ENCODE measurements around the gene FAM200C. TPM values are rescaled to one million over a fixed set of nuclear protein-coding genes. Genes with fewer than 3 reads are reported as not detected.
A peak's percentile ranks its signal among the peaks of the same experiment; 100 is the strongest.

Gene FAM200C
- total and polyA plus RNA-seq, 9 donors: 9.0 to 14.5 (median 9.8) TPM

DNA sequence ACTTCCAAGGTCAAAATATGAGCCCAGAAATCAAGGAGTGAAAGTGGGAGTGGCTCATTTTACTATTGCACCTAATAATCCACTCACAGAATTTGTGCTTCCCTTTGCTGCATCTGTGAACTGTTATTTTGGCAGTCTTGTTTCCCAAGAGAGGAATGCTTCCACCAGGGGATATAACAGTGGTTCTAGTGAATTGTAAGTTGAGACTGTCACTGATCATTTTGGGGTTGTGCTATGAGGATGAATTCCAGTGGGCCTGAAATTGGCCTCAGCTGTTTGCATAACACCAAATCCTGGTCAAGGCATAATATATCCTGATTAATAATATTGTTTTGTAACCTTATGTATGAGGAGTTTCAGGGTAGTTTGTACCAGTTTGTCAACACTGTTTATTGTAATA is 14.4 kb downstream of the FAM200C start:
- peaks cover 2% of the 10 kb centered on the region for H3K36me3 ChIP-seq (ENCODE audit: control insufficient read depth, insufficient read depth, low read length)
- no peak overlapping the region for H3K27ac ChIP-seq (ENCODE audit: low read length)
- no peak for DNase-seq
- H3K4me1 ChIP-seq (ENCODE audit: control insufficient read depth, insufficient read depth, low read length): peaks cover 16% of the 10 kb centered on the region
- H3K27me3 ChIP-seq (ENCODE audit: control insufficient read depth, insufficient read depth, low read length): no peaks in the 10 kb centered on the region
- H3K4me3 ChIP-seq (ENCODE audit: low read length): no peak overlapping the region
- peaks cover 10% of the 10 kb centered on the region for H3K9me3 ChIP-seq (replicated peaks; ENCODE audit: control insufficient read depth, low read depth, low read length)

DNA sequence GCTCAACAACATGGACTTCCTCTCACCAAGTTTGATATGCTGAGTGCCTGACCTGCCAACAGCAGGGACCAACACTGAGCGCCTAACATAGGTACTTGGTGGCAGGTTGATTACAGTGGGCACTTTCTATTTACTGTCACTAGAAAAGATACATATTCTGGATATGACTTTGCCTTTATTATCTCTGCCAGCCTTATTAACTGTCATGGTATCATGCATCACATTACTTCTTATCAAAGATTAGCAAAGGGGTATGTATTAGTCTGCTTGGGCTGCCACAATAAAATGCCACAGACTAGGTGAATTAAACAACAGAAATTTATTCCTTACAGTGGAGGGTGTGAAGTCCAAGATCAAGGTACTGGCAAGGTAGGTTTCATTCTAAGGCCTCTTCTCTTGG is 15.2 kb downstream of the FAM200C start:
- Histone ChIP-seq H3K27ac (ENCODE audit: low read length) (no peak overlapping the region), H3K4me3 (ENCODE audit: low read length) (no peak overlapping the region), H3K36me3 (ENCODE audit: control insufficient read depth, insufficient read depth, low read length) (peaks cover 2% of the 10 kb centered on the region), H3K27me3 (ENCODE audit: control insufficient read depth, insufficient read depth, low read length) (no peaks in the 10 kb centered on the region), H3K9me3 (replicated peaks; ENCODE audit: control insufficient read depth, low read depth, low read length) (peaks cover 10% of the 10 kb centered on the region), H3K4me1 (ENCODE audit: control insufficient read depth, insufficient read depth, low read length) (peaks cover 22% of the 10 kb centered on the region)
- DNase-seq: no peak
- WGBS (ENCODE audit: insufficient coverage): no CpG with 5 or more reads among the region's 1 CpG

GRCh38 chr5:160382346-160382745 is 17.5 kb downstream of the FAM200C start:
- peaks cover 30% of the 10 kb centered on the region for H3K4me1 ChIP-seq (ENCODE audit: control insufficient read depth, insufficient read depth, low read length)
- DNase-seq: peak; percentile 81
- WGBS (ENCODE audit: insufficient coverage): 20% methylated on average over 1 of the region's 3 CpGs

DNA sequence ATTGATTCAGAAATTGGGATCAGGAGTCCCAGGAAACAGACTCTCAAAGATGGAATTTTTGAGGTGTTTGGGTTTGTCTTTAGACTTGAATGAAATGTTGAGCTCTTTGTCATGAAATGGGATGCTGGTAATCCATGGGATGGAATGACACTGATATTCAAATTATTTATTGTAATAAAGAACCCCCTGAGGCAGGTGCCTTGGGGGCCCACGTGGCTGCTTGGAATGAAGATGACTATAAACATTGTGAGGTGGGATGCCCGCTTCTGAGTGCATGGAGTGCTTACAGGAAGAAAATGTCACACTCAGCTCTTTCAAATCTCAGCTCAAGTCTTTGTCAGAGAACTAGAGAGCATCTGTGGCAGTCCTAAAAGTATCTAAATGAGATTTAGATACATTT is 19.8 kb downstream of the FAM200C start:
- Histone ChIP-seq H3K27ac (ENCODE audit: low read length) (peak overlapping the region; percentile 64), H3K36me3 (ENCODE audit: control insufficient read depth, insufficient read depth, low read length) (no peaks in the 10 kb centered on the region), H3K4me1 (ENCODE audit: control insufficient read depth, insufficient read depth, low read length) (peaks cover 29% of the 10 kb centered on the region), H3K27me3 (ENCODE audit: control insufficient read depth, insufficient read depth, low read length) (no peaks in the 10 kb centered on the region), H3K9me3 (replicated peaks; ENCODE audit: control insufficient read depth, low read depth, low read length) (no peaks in the 10 kb centered on the region), H3K4me3 (ENCODE audit: low read length) (no peak overlapping the region)
- WGBS (ENCODE audit: insufficient coverage): no CpG with 5 or more reads among the region's 2 CpGs
- no peak for DNase-seq

More at GRCh38 chr5:160382346-160382745, 17.5 kb downstream of the FAM200C start:
- Histone ChIP-seq H3K4me3 (ENCODE audit: low read length) (no peak overlapping the region), H3K9me3 (replicated peaks; ENCODE audit: control insufficient read depth, low read depth, low read length) (peaks cover 3% of the 10 kb centered on the region), H3K36me3 (ENCODE audit: control insufficient read depth, insufficient read depth, low read length) (no peaks in the 10 kb centered on the region), H3K27me3 (ENCODE audit: control insufficient read depth, insufficient read depth, low read length) (no peaks in the 10 kb centered on the region), H3K27ac (ENCODE audit: low read length) (peak overlapping the region; percentile 23)

- peaks cover 33% of the 10 kb centered on the region for H3K4me1 ChIP-seq (ENCODE audit: control insufficient read depth, insufficient read depth, low read length)
- H3K36me3 ChIP-seq (ENCODE audit: control insufficient read depth, insufficient read depth, low read length): no peaks in the 10 kb centered on the region
- peak overlapping the region; percentile 64 for H3K27ac ChIP-seq (ENCODE audit: low read length)
- H3K27me3 ChIP-seq (ENCODE audit: control insufficient read depth, insufficient read depth, low read length): no peaks in the 10 kb centered on the region
- no peaks in the 10 kb centered on the region for H3K9me3 ChIP-seq (replicated peaks; ENCODE audit: control insufficient read depth, low read depth, low read length)
- H3K4me3 ChIP-seq (ENCODE audit: low read length): no peak overlapping the region
- 0% methylated on average over 2 of the region's 4 CpGs for WGBS (ENCODE audit: insufficient coverage)
- peak; percentile 85 for DNase-seq
Observed at GRCh38 chr5:160379511-160379910, 20.3 kb downstream of the FAM200C start.

GRCh38 chr5:160378330-160378729 is 21.5 kb downstream of the FAM200C start:
- no peaks in the 10 kb centered on the region for H3K36me3 ChIP-seq (ENCODE audit: control insufficient read depth, insufficient read depth, low read length)
- H3K9me3 ChIP-seq (replicated peaks; ENCODE audit: control insufficient read depth, low read depth, low read length): no peaks in the 10 kb centered on the region
- no peak for DNase-seq
- H3K27ac ChIP-seq (ENCODE audit: low read length): no peak overlapping the region
- H3K4me3 ChIP-seq (ENCODE audit: low read length): no peak overlapping the region
- H3K4me1 ChIP-seq (ENCODE audit: control insufficient read depth, insufficient read depth, low read length): peaks cover 33% of the 10 kb centered on the region
- no peaks in the 10 kb centered on the region for H3K27me3 ChIP-seq (ENCODE audit: control insufficient read depth, insufficient read depth, low read length)
- no CpG with 5 or more reads among the region's 2 CpGs for WGBS (ENCODE audit: insufficient coverage)

DNA sequence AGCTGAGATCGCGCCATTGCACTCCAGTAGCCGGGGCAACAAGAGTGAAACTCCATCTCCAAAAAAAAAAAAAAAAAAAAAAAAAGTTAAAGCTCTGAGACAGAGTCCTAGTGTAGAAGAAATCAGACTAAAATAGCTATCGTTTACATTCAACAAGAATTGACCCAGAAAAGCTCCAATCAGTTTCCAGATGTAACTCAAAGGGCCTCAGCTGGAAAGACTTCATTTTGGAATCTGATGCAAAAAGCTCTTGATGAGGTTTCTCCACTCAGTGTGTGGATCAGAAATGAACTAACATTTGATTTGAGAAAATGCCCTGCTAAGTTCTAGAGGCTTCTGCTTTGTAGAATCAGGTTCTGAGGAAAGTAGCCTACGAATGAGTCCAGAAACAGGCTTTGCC is 22.2 kb downstream of the FAM200C start:
- Histone ChIP-seq H3K27me3 (ENCODE audit: control insufficient read depth, insufficient read depth, low read length) (no peaks in the 10 kb centered on the region), H3K4me1 (ENCODE audit: control insufficient read depth, insufficient read depth, low read length) (peaks cover 33% of the 10 kb centered on the region), H3K9me3 (replicated peaks; ENCODE audit: control insufficient read depth, low read depth, low read length) (no peaks in the 10 kb centered on the region), H3K27ac (ENCODE audit: low read length) (peak overlapping the region; percentile 59), H3K4me3 (ENCODE audit: low read length) (no peak overlapping the region), H3K36me3 (ENCODE audit: control insufficient read depth, insufficient read depth, low read length) (no peaks in the 10 kb centered on the region)
- peak; percentile 88 for DNase-seq
- WGBS (ENCODE audit: insufficient coverage): 91% methylated on average over 1 of the region's 5 CpGs

DNA sequence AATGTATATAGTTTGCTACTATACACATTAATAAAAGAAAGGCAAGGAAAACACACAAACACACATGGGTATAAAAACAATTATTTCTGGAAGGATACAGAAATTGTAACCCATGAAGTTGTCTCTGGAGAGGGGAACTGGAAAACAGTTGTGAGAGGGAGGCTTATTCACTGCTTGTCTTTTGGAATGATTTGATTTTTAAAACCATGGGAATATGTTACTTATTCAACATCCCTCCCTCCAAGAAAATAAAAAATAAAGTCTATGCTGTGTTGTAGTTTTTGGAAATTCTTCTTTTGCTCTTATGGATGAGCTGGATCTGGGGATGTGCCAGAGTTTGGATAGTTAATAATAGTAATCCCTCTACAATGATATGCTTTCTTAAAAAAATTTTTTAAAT is 23.4 kb downstream of the FAM200C start:
- Histone ChIP-seq H3K27ac (ENCODE audit: low read length) (peak overlapping the region; percentile 73), H3K4me3 (ENCODE audit: low read length) (no peak overlapping the region), H3K27me3 (ENCODE audit: control insufficient read depth, insufficient read depth, low read length) (no peaks in the 10 kb centered on the region), H3K9me3 (replicated peaks; ENCODE audit: control insufficient read depth, low read depth, low read length) (no peaks in the 10 kb centered on the region), H3K36me3 (ENCODE audit: control insufficient read depth, insufficient read depth, low read length) (no peaks in the 10 kb centered on the region), H3K4me1 (ENCODE audit: control insufficient read depth, insufficient read depth, low read length) (peaks cover 23% of the 10 kb centered on the region)
- peak; percentile 87 for DNase-seq

DNA sequence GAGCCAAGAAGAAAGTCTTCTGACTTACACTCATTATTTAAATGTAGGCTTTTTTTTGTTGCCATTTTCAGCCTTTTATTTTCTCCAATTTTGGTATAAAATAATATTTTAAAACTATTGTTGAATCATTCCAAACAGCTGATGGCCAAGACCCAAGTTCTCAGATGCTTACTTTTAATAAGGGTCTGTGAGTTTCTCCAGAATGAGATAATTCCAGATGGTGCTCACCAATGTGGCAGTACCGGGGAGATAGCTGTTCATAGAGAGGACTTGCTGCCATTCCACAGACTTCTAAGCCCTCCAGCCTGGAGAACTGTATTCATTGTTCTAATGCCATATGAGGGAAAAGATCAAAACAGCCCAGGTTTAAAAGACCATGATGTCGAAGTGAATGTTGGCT is 24.2 kb downstream of the FAM200C start:
- Histone ChIP-seq H3K9me3 (replicated peaks; ENCODE audit: control insufficient read depth, low read depth, low read length) (no peaks in the 10 kb centered on the region), H3K27me3 (ENCODE audit: control insufficient read depth, insufficient read depth, low read length) (no peaks in the 10 kb centered on the region), H3K4me3 (ENCODE audit: low read length) (no peak overlapping the region), H3K36me3 (ENCODE audit: control insufficient read depth, insufficient read depth, low read length) (no peaks in the 10 kb centered on the region), H3K4me1 (ENCODE audit: control insufficient read depth, insufficient read depth, low read length) (peaks cover 29% of the 10 kb centered on the region), H3K27ac (ENCODE audit: low read length) (peak overlapping the region; percentile 73)
- DNase-seq: peak; percentile 79
- WGBS (ENCODE audit: insufficient coverage): 20% methylated on average over 1 of the region's 2 CpGs

DNA sequence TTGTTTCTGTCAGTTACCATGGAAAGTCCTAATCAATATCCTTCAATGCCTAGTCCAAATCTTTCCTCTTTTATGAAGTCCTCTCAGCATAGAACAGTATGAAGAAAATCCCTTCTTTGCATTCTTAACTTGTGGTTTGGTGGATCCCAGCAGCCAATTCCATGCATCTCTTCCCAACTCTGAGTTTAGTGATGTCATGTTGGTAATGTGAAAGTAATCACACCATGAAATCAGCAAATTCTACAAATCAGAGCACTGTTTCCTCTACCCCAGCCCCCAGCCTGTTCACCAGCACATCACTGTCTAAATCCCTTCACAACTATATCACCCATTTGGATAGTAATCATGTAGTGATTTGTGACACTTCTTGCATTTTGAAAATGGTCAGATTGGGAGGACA is 24.7 kb downstream of the FAM200C start:
- DNase-seq: peak; percentile 58
- Histone ChIP-seq H3K4me1 (ENCODE audit: control insufficient read depth, insufficient read depth, low read length) (peaks cover 30% of the 10 kb centered on the region), H3K9me3 (replicated peaks; ENCODE audit: control insufficient read depth, low read depth, low read length) (no peaks in the 10 kb centered on the region), H3K27me3 (ENCODE audit: control insufficient read depth, insufficient read depth, low read length) (no peaks in the 10 kb centered on the region), H3K4me3 (ENCODE audit: low read length) (no peak overlapping the region), H3K36me3 (ENCODE audit: control insufficient read depth, insufficient read depth, low read length) (no peaks in the 10 kb centered on the region), H3K27ac (ENCODE audit: low read length) (peak overlapping the region; percentile 23)

GRCh38 chr5:160371294-160371693 is 28.6 kb downstream of the FAM200C start:
- no peak overlapping the region for H3K4me3 ChIP-seq (ENCODE audit: low read length)
- H3K27me3 ChIP-seq (ENCODE audit: control insufficient read depth, insufficient read depth, low read length): no peaks in the 10 kb centered on the region
- no peaks in the 10 kb centered on the region for H3K9me3 ChIP-seq (replicated peaks; ENCODE audit: control insufficient read depth, low read depth, low read length)
- H3K27ac ChIP-seq (ENCODE audit: low read length): peak overlapping the region; percentile 86
- H3K36me3 ChIP-seq (ENCODE audit: control insufficient read depth, insufficient read depth, low read length): peaks cover 4% of the 10 kb centered on the region
- DNase-seq: peak; percentile 36
- H3K4me1 ChIP-seq (ENCODE audit: control insufficient read depth, insufficient read depth, low read length): peaks cover 32% of the 10 kb centered on the region

Data from muscle of leg (tissue), 11 donors.